Suppressor macrophage (primary cell): Measurements from ENCODE around the gene NATD1.
A peak's percentile ranks its signal among the peaks of the same experiment; 100 is the strongest.
"Not testable (repeated sequence)": the region's sequence is repeated elsewhere in the genome, so short reads cannot be mapped to it uniquely, and the experiment has no call there.

Experiments used
- DNase-seq, 4 experiments: peaks; one replicate each; pipeline ENCODE4 v3.0.0-alpha.2; 2020 to 2022

The NATD1 gene

GRCh38 chr17:21246698-21247097 is 6.5 kb downstream of the NATD1 start:
- DNase-seq: no peak

GRCh38 chr17:21245639-21246084 is 7.5 kb downstream of the NATD1 start:
- no peak for DNase-seq

GRCh38 chr17:21243516-21244303 is 9.5 kb downstream of the NATD1 start:
- DNase-seq: no peak

- DNase-seq: no peak
Measured at GRCh38 chr17:21242780-21243515, 10.3 kb downstream of the NATD1 start.

GRCh38 chr17:21242026-21242697 is 11.0 kb downstream of the NATD1 start:
- DNase-seq: no peak

- DNase-seq: no peak
Measured at GRCh38 chr17:21241564-21241963, 11.6 kb downstream of the NATD1 start.

GRCh38 chr17:21240369-21241055 is 12.7 kb downstream of the NATD1 start:
- DNase-seq: no peak

- peak in 3 of 4 experiments; percentile 43 to 50 (median 50) for DNase-seq
Measured at GRCh38 chr17:21239680-21240368, 13.4 kb downstream of the NATD1 start.

- DNase-seq: no peak
Measured at GRCh38 chr17:21235921-21236320, 17.3 kb downstream of the NATD1 start.

GRCh38 chr17:21233581-21234347 is 19.4 kb downstream of the NATD1 start:
- no peak for DNase-seq

- no peak for DNase-seq
Measured at GRCh38 chr17:21232033-21232749, 21.0 kb downstream of the NATD1 start.

GRCh38 chr17:21231533-21231932 is 21.7 kb downstream of the NATD1 start:
- no peak for DNase-seq

- no peak for DNase-seq
Measured at GRCh38 chr17:21228845-21229244, 24.4 kb downstream of the NATD1 start.

GRCh38 chr17:21228111-21228510 is 25.1 kb downstream of the NATD1 start:
- no peak for DNase-seq

GRCh38 chr17:21227277-21227676 is 25.9 kb downstream of the NATD1 start:
- not testable (repeated sequence) for DNase-seq

- no peak for DNase-seq
Measured at GRCh38 chr17:21223086-21223485, 30.1 kb downstream of the NATD1 start.

- peak in 2 of 4 experiments; percentile 17 to 18 for DNase-seq
Measured at GRCh38 chr17:21218831-21219380, 34.3 kb downstream of the NATD1 start.

GRCh38 chr17:21218101-21218500 is 35.1 kb downstream of the NATD1 start:
- DNase-seq: peak in 3 of 4 experiments; percentile 18 to 36 (median 31)

GRCh38 chr17:21217346-21217745 is 35.9 kb downstream of the NATD1 start:
- DNase-seq: no peak

- peak in 1 of 4 experiments; percentile 5 for DNase-seq
Measured at GRCh38 chr17:21215935-21216334, 37.3 kb downstream of the NATD1 start.
